SK-N-MC (cell line): ENCODE results near the gene BMP2K.

Experiments used
- EZH2 ChIP-seq: fragments of 200-600 bp; sonication (generic); IDR thresholded peaks from one replicate; pipeline ENCODE4 v1.6.1; 2017; ENCODE audit warnings: antibody characterized with exemption
- FOXP2 ChIP-seq: optimal IDR thresholded peaks from 2 replicates; pipeline ENCODE3; 2011; ENCODE audit warnings: mild to moderate bottlenecking, moderate library complexity; ENCODE audit not compliant: insufficient read depth; ENCODE audit errors: extremely low read length, control extremely low read depth
- POLR2AphosphoS5 ChIP-seq: IDR thresholded peaks from 2 replicates; pipeline ENCODE4 v1.6.1; 2012; ENCODE audit warnings: mild to moderate bottlenecking, low read depth, low read length, borderline replicate concordance

DNA sequence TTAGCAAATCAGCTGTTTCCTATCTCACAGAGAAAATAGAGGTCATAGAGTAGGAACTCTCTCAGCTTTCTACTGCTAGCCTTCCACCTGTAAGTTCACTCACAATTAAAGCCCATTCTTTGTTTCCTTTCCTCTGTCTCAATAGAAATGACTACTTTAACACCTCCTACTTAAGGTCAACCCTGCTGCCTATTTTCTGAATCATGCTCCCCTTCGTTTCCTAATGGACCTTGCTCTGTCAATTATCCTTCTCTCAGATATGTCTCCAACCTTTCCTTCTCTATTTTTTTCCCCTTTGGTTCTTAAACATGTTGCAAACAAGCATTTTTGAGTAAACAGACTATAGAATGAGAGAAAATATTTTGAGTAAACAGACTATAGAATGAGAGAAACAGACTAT, 168.2 kb downstream of the BMP2K start:
- TF ChIP-seq POLR2AphosphoS5 = no peak
- no peak for TF ChIP-seq EZH2
- no peak for TF ChIP-seq FOXP2
